Ascending aorta (tissue), 2 donors: ENCODE measurements around the gene MYB. TPM values are rescaled to one million over a fixed set of nuclear protein-coding genes. Genes with fewer than 3 reads are reported as not detected.

Source experiments
- DNase-seq, 2 donors: peaks; one replicate each; pipeline ENCODE4 v3.0.0-alpha.2; 2019; ENCODE audit warnings: low spot score in 2 of 2
- H3K27ac ChIP-seq, 2 donors: fragments of 200-600 bp; sonication (generic); one replicate each; pipeline ENCODE4 v1.5.1; 2016 to 2017; ENCODE audit warnings: mild to moderate bottlenecking in 1 of 2
- H3K27me3 ChIP-seq: fragments of 200-600 bp; sonication (generic); one replicate; pipeline ENCODE4 v1.5.1; 2017
- H3K36me3 ChIP-seq, 2 donors: fragments of 200-600 bp; sonication (generic); one replicate each; pipeline ENCODE4 v1.5.1; 2016
- H3K4me1 ChIP-seq, 2 donors: fragments of 200-600 bp; sonication (generic); one replicate each; pipeline ENCODE4 v1.5.1; 2016 to 2017; ENCODE audit warnings: mild to moderate bottlenecking in 1 of 2
- H3K4me3 ChIP-seq, 2 donors: fragments of 200-600 bp; sonication (generic); one replicate each; pipeline ENCODE4 v1.5.1; 2016 to 2017; ENCODE audit warnings: mild to moderate bottlenecking in 1 of 2
- H3K9me3 ChIP-seq, 2 donors: fragments of 200-600 bp; sonication (generic); one replicate each; pipeline ENCODE4 v1.5.1; 2016
- intact Hi-C: fragments of 100-400 bp; cut with DNase I; formaldehyde crosslinking; loops from one replicate; pipeline ENCODE4 v1.15.1; 2023
- total RNA-seq: library from RNA; depleted of rRNA; stranded (reverse); fragments of >200 nt; gene quantifications from one replicate; pipeline ENCODE4 v1.1.0, GENCODE V29; 2016
- TF ChIP-seq, protein P1 (sequence below), 3 experiments: fragments of 200-600 bp in 2 of 3; fragments of 450-650 bp in 1 of 3; sonication (generic) in 2 of 3; IDR thresholded peaks; one replicate each; pipeline ENCODE4 v1.5.1; 2016 to 2019; ENCODE audit warnings: antibody characterized with exemption in 3 of 3, mild to moderate bottlenecking in 1 of 3, moderate library complexity in 1 of 3

Gene MYB
- total RNA-seq, 1 donor from 2014 or later: not detected

DNA sequence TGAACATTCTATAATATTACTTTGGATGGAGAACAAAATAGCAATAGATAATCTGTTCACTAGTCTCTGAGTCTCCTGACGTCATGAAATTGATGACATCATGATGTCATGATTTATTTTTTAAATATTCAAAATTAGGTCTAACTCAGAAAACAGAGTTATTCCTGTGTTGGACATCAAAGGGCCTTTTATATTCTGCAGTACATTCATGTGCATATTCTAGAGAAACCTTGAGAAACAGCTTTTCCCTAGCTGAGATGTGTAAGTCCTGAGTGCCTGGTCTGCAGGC lies 53.3 kb downstream of the MYB start:
- no peaks in the 10 kb centered on the region for H3K36me3 ChIP-seq
- H3K9me3 ChIP-seq: no peaks in the 10 kb centered on the region
- no peak overlapping the region for H3K27ac ChIP-seq
- TF ChIP-seq, protein P1, sequence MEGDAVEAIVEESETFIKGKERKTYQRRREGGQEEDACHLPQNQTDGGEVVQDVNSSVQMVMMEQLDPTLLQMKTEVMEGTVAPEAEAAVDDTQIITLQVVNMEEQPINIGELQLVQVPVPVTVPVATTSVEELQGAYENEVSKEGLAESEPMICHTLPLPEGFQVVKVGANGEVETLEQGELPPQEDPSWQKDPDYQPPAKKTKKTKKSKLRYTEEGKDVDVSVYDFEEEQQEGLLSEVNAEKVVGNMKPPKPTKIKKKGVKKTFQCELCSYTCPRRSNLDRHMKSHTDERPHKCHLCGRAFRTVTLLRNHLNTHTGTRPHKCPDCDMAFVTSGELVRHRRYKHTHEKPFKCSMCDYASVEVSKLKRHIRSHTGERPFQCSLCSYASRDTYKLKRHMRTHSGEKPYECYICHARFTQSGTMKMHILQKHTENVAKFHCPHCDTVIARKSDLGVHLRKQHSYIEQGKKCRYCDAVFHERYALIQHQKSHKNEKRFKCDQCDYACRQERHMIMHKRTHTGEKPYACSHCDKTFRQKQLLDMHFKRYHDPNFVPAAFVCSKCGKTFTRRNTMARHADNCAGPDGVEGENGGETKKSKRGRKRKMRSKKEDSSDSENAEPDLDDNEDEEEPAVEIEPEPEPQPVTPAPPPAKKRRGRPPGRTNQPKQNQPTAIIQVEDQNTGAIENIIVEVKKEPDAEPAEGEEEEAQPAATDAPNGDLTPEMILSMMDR (IDR thresholded peaks at IDR 0.05): no peak
- no peaks in the 10 kb centered on the region for H3K27me3 ChIP-seq
- no peak for DNase-seq
- intact Hi-C loops: no loop called here
- H3K4me1 ChIP-seq: no peaks in the 10 kb centered on the region
- no peak overlapping the region for H3K4me3 ChIP-seq

DNA sequence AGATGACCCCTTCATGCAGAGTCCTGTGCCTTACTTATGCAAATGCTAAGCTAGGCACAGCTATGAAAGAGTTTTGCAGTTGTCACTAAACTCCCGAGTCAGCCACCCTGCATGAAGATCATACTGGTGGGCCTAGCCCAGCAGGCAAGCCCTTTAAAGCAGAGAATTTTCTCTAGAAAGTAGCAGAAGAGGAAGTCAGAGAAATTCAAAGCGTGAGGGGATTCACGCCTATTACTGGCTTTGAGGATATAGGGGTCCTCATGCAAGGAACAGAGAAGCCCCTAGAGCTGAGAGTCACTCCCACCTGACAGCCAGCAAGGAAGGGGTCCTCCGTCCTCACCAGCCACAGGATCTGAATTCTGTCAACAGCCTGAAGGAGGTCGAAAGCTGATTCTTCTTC lies 54.6 kb downstream of the MYB start:
- no peaks in the 10 kb centered on the region for H3K4me1 ChIP-seq
- H3K4me3 ChIP-seq: no peak overlapping the region
- H3K9me3 ChIP-seq: no peaks in the 10 kb centered on the region
- TF ChIP-seq, protein P1 (IDR thresholded peaks at IDR 0.05): no peak
- no peak overlapping the region for H3K27ac ChIP-seq
- H3K27me3 ChIP-seq: no peaks in the 10 kb centered on the region
- no peaks in the 10 kb centered on the region for H3K36me3 ChIP-seq
- intact Hi-C loops: no loop called here
- no peak for DNase-seq

DNA sequence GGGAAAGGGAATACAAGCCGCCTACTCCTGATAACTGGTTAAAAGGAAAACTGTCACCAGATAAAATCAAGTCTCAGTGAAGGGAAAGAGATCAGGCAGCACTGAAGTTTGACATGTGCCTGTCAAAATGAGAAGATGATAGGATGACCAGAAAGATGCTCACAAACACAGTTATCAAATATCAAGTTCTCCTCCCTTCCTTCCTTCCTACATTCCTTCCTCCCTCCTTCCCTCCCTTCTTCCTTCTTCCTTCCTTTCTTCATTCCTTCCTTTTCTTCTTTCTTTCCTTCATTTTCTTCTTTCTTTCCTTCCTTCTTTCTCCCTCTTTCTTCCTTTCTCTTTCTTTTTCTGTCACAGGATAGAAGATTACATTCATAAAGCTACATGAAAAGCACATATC lies 55.2 kb downstream of the MYB start:
- no peaks in the 10 kb centered on the region for H3K27me3 ChIP-seq
- no peaks in the 10 kb centered on the region for H3K4me1 ChIP-seq
- H3K36me3 ChIP-seq: no peaks in the 10 kb centered on the region
- intact Hi-C loops: no loop called here
- no peak overlapping the region for H3K4me3 ChIP-seq
- H3K27ac ChIP-seq: no peak overlapping the region
- TF ChIP-seq, protein P1 (IDR thresholded peaks at IDR 0.05): no peak
- no peaks in the 10 kb centered on the region for H3K9me3 ChIP-seq
- no peak for DNase-seq

DNA sequence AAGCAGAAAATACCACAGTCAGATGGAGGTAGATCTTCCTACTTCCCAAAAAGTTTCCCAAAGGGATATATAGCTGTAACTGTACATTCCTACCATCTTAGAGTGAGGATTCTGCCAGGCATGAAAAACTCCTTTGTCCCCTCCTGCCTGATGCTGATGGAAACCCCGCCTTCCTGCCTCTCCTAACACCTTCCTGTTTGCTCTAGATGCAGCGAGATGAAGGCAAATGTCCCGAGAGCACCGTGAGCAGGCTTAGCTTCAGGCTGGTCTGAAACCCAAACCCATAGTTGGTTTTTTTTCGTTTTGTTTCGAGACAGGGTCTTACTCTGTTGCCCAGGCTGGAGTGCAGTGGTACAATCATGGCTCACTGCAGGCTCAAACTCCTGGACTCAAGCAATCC lies 55.6 kb downstream of the MYB start:
- Histone ChIP-seq H3K9me3 (no peaks in the 10 kb centered on the region), H3K27ac (no peak overlapping the region), H3K4me3 (no peak overlapping the region), H3K4me1 (no peaks in the 10 kb centered on the region), H3K36me3 (no peaks in the 10 kb centered on the region), H3K27me3 (no peaks in the 10 kb centered on the region)
- intact Hi-C loops: no loop called here
- TF ChIP-seq, protein P1 (IDR thresholded peaks at IDR 0.05): no peak
- no peak for DNase-seq

DNA sequence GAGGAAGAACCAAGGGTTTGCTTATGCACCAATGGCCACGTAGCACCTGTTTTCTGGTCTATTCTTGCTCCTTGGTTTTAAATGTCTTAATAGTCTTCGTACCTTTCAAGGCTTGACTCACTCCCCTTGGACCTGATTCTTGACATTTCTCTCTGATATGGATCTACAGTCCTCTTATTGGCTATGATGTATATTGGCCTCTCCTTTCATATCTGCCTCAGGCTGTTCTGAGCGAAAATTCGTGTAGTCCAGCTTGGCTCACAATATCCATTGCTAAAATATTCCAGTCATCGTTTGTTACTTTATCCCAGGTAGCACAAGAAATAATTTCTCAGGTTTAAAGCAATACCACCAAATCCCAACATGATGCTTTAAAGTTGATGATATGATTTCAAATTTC lies 59.6 kb downstream of the MYB start:
- no peaks in the 10 kb centered on the region for H3K9me3 ChIP-seq
- no peak overlapping the region for H3K4me3 ChIP-seq
- no peak for DNase-seq
- TF ChIP-seq, protein P1 (IDR thresholded peaks at IDR 0.05): no peak
- intact Hi-C loops: no loop called here
- no peaks in the 10 kb centered on the region for H3K36me3 ChIP-seq
- no peak overlapping the region for H3K27ac ChIP-seq
- no peaks in the 10 kb centered on the region for H3K27me3 ChIP-seq
- H3K4me1 ChIP-seq: no peaks in the 10 kb centered on the region
